ENCODE results near the gene MS4A4E.
"Not testable (repeated sequence)": the region's sequence is repeated elsewhere in the genome, so short reads cannot be mapped to it uniquely, and the experiment has no call there.

MS4A4E gene

DNA sequence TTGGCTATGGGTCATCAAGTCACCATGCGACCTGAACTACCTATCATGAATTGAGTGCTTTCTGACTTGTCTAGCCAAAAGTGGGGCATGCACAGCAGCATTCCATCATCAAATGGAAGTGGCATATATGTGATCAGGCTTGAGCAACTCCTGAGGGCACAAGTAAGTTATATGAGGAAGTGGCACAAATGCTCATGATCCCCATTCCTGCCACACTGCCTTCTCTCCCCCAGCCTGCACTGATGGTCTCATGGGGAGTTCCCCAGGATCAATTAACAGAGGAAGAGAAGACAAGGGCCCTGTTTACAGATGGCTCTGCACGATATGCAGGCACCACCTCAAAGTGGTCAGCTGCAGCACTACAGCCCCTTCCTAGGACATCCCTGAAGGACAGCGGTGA, 21.8 kb downstream of the MS4A4E start:
- DNase-seq = no peak

DNA sequence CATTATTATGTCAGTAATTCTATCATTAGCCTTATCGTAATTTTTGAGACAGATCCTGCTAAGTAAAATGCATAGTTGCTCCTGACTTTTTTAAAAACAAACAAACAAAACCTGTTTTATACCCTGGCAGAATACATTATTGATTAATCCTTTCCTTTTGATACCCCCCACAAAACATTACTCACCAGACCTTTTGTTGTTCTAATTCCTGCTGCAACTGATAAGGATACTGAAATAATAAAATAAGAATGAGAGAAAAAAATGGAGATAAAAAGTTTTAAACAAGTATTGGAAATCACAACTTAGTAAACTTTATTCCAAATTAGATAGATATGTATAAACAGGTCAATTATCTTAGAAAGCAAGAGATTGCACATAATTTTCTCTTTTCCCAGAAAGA, 28.6 kb downstream of the MS4A4E start:
- DNase-seq = no peak

DNA sequence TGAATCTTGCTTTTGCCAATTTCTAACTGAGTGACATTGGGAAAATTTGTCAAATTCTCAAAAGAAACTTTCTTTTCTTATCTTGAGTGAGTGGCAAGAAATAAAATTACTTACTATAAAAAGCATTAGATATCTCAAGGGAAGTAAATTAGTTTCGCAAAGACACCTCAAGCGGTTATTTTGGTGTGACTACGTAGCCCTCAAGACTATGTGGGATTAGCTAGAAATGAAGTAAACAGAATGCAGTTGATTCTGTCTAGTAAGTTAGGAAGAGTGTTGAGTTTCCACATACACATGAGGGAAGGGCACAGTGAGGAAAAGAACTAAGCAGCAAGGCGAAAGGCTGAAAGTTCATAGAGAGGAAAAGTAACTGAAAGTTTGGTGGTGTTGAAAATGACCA, 31.7 kb downstream of the MS4A4E start:
- no peak for DNase-seq

DNA sequence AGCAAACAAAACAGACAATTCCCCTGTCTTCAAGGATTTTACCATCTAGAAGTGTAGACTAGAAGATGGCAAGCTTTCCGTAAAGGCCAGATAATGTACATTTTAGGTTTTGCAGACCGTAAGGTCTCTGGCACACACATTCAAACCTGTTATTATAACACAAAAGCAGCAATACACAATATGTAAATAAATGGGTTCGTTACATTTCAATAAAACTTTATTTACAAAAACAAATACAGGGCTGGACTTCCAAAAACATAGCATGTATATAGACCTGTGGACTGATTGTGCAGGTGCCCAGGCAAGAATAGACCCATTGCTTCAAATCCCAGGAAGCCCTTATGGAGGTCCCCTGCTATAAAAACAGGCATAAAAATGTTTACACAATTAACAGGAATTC, 33.0 kb downstream of the MS4A4E start:
- DNase-seq = no peak

DNA sequence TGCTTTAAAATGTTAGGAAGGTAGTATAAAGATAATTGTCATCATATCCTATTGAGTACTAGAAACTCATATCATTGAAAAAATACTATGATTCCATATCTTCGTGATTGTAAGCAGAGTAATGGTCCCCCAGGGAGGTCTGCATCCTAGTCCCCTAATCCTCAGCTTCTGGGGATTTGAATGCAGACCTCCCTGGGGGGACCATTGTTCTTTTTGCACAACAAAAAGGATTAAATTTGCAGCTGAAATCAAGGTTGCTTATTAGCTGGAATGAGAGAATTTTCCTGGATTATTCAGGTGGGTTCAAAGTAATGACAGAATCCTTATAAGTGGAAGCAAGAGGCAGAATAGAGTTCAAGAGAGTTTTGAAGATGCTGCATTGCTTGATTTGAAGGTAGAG, 34.0 kb downstream of the MS4A4E start:
- DNase-seq = no peak

DNA sequence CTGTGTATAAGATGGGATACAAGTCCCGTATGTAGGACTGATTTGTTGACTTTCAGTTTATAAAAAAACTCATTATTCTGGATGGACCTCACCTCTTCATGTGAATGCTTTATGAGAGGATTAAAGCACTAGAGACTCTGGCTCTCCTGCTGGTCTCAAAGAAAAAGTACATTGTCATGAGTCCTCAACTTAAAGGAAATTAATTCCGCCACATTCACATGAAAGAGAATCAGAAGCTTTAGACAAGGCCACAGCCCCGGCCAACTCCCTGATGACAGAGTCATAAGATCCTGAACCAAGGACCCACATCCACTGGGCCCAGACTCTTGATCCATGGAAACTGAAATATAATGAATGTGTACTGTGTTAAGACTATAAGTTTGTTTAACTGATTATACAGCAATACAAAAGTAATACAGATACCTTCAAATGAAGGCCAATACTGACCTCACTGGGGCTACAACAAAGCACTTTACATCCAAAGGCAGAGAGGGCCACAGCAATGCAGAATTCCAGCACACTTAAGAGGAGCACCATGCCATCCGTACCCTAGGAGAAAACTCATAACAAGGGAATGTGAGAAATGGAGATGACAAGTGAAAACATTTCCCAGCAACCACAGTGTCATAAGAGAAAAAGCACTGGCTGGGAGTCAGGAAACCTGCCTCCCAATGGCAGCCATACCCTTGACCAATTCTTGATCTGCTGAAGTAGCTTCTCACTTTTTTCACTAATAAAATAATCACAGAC, 34.6 kb downstream of the MS4A4E start:
- no peak for DNase-seq

DNA sequence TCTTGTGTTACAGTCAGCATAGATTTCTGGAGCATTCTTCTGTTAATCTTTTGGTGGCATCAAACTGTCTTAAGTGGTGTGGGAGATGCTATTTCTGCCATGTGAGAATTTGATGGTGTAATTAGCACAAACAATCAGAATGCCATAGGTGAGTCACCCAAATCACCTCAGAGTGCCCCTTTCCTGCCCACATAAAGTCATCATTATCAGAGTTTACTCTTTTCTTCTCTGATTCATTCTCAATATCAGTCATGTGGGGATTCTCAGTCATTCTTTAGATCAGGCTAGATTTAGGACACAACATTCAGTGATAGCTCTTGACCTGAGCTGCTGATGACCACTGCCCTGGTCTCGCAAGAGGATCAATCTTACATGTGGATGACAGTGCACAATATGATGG, 36.3 kb downstream of the MS4A4E start:
- DNase-seq = no peak

DNA sequence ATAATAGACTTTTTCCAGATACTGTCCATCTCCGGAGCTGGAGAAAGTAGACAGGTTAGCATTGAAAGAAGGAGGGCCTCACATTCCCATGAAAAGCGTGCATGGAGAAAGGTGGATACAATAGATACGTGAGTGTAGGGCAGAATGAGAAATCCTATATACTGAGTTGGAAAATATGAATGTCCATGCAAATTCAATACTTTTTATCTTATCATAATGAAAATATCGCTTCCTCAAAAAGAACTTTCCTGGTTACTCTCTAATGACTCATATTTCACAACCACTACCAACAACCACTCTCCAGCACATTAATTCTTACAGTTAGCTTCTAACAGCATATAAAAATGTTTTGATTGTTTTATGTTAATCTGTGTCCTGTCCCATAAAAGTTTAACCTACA, 38.0 kb downstream of the MS4A4E start:
- no peak for DNase-seq

DNA sequence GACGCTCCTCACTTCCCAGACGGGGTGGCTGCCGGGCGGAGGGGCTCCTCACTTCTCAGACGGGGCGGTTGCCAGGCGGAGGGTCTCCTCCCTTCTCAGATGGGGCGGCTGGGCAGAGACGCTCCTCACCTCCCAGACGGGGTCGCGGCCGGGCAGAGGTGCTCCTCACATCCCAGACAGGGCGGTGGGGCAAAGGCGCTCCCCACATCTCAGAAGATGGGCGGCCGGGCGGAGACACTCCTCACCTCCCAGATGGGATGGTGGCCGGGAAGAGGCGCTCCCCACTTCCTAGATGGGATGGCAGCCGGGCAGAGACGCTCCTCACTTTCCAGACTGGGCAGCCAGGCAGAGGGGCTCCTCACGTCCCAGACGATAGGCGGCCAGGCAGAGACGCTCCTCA, 41.6 kb downstream of the MS4A4E start:
- DNase-seq = not testable (repeated sequence)

DNA sequence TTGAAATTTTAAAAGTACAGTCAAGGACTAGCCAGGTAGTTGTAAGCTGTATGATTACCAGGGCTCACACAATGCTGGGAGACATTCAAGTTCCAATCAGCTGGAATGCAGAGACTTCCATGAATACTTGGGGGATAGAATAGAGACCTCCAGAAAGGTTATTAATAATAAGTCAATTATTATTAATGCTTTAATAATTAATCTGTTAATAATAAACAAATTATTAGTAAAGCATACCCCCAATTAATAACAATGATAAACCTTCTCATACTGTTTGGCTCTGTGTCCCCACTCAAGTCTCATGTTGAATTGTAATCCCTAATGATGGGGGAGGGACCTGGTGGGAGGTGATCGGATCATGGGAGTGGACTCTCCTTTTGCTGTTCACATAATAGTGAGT, 45.5 kb downstream of the MS4A4E start:
- DNase-seq = no peak

DNA sequence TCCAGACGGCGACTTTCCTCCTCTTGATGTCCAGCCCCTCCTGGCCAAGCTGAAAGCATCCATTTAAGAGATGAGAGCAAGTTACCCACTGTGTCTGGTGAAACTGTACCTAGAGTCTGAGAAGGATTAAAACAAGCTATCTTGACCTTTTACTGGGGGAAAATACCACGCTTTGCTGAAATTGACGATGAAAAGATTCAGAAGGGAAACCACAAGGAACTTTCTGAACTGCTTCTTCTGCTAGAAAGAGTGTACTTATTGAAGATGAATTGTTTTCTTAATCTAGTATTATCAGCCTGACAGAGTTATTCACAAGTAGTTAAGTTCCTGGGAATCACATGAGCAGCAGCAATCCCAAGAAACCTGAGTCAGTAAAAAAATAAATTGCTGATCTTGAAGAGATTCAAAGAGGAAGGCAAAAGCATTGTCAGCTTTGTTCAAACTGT, 47.0 kb downstream of the MS4A4E start:
- no peak for DNase-seq

DNA sequence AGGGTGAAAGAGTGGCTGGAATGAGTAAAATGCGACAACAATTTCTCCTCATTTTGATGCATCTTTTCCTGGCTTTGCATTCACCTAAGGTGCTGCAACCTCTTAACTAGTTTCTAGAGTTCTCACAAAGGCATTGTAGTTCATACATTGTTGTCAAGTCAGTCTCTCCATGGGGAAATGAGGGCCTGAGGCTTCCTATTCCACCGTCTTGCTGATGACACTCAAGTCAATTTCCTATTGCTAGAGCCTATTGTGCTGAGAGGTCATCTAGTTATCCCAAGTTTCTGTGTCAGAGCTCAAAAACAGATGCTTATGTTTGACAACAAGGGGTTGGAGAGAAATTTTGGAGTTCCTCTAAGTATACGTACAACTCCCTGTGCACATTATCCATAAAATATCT, 48.4 kb downstream of the MS4A4E start:
- DNase-seq = no peak

DNA sequence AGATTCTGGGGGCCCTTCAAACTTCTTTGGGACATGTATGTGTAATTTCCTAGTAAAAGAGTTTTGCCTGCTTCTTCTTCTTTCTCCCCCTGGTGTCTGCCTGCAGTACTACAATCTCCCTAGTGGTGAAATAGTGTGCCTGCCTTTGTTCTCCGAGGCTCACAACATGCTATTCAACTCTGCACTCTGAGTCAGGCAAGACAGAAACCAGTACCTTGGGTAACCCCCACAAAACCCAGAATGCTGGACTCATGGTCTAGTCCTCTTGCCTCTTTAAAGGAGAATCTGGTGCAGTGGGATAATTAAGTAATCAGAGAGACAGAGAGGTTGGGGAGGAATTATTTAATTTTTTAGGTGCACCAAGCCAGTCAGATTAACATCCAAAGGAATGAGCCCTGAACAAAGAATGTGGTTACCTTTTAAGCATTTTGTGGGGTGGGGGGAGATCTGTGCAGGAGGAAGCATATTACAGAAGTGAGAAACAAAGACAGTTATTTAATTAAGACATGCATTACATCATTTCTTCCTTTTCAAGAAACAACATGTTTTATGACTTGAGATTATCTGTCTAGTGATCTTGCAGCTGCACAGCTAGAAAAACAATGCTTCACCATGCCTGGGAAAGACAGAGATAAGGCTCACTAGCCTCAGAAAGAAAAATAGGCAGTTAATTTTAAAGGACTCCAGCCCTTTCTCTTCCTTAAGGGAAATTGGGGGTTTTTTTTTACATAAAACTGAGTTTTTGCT, 49.1 kb downstream of the MS4A4E start:
- DNase-seq = no peak

DNA sequence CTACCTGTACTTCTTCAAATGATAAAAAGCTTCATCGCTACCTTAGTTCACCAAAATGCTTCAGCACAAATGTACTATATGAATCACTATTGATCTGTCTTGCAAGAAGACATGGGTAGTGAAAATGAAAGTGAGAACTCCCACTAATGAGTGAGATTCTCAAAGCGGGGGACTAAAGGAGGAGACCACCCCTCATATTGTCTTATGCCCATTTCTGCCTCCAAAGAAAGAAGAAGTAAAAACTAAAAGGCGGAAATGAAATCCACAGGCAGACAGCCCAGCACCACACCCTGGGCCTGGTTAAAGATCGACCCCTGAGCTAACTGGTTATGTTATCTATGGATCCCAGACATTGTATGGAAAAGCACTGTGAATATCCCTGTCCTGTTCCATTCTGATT, 50.4 kb downstream of the MS4A4E start:
- DNase-seq = not testable (repeated sequence)

DNA sequence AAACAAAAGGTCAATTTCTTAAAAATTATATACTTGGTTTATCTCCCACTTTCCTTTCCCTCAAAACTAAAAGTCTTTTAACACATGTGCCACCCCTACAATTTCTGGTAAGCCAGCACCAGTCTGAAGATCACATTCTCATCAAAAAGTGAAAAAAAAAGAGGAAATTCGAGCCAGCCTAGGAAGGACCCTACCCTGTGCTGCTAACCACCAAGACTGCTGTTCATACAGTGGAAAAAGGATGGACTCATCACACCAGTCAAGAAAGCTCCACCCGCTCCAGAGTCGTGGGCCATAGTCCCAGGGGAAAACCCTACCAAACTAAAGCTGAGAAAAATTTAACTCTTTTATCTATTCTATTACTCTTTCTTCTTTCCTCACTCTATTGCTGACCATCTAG, 54.5 kb downstream of the MS4A4E start:
- DNase-seq = not testable (repeated sequence)

DNA sequence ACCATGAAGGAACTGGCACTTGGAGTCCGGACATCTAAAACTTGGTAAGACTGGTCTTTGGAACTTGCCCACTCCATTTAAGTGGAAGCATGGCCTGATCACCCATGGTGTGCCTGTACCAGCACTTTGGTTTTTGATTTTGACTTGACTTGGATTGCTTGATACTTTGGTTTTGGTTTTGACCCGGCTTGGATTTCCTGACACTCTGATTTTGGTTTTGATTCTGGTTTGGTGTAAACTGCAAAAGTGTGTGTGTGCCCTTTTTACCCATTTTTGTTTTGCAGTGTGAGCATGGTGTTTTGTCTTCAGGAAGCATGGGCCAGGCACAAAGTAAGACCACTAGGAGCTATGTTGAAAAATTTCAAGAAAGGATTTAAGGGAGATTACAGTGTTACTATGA, 56.8 kb downstream of the MS4A4E start:
- DNase-seq = not testable (repeated sequence)

DNA sequence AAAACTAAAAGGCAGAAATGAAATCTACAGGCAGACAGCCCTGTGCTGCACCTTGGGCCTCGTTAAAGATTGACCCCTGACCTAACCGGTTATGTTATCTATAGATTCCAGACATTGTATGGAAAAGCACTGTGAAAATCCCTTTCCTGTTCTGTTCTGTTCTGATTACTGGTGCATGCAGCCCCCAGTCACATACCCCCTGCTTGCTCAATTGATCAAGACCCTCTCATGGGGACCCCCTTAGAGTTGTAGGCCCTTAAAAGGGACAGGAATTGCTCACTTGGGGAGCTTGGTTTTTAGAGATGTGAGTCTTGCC, 57.5 kb downstream of the MS4A4E start:
- DNase-seq = not testable (repeated sequence)

DNA sequence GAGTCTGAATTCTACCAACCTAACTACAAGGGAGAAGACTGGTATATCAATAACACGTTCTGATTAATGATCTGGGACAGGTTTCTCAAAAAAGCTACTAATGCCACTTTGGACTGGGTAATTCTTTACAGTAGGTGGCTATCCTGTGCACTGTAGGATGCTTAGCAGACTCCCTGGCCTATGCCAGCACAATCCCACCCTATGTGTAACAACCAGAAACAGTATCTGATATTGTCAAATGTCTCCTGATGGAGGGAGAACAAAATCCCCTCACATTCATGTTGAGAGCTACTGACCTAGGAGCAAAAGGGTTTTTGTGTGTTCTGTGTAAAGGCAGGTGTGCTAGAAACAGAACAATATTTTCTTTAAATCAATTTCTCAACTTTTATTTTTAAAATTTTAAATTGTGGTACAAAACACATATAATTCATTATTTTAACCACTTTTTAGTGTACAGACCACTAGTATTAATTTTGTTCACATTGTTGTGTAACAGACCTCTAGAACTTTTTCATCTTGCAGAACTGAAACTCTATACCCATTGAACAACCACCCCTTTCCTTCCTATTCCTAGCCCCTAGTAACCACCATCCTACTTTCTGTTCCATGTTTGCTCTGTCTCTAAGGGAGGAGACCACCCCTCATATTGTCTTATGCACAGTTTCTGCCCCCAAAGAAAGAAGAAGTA, 58.0 kb downstream of the MS4A4E start:
- DNase-seq = no peak

DNA sequence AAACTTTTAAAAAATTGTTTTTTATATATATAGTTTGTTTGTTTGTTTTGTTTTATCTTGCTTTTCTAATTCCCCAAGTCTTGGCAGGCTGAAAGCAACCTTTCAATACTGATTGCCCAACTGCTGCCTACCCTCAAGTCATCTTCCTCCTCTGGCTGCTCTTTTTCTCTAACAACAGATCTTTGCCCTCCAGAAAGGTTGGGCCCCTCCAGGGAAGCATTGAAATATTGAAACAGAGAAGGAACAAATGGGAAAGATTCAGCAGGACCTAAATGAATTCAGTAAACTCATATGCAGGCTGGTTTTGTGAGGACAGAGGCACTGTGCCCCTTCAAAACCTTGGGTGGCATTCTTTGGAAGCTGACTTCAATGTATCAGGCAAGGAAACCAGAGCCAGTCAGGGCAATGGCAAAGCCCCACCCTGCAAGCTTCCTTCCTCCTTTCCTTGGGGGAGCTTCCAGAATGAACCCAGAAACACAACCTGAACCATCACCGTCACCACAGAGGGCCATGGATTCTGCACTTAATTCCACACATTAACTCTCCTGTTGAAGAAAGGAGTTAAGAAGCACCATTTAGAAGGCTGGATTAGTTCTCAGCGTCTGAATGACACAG, 59.2 kb downstream of the MS4A4E start:
- no peak for DNase-seq

DNA sequence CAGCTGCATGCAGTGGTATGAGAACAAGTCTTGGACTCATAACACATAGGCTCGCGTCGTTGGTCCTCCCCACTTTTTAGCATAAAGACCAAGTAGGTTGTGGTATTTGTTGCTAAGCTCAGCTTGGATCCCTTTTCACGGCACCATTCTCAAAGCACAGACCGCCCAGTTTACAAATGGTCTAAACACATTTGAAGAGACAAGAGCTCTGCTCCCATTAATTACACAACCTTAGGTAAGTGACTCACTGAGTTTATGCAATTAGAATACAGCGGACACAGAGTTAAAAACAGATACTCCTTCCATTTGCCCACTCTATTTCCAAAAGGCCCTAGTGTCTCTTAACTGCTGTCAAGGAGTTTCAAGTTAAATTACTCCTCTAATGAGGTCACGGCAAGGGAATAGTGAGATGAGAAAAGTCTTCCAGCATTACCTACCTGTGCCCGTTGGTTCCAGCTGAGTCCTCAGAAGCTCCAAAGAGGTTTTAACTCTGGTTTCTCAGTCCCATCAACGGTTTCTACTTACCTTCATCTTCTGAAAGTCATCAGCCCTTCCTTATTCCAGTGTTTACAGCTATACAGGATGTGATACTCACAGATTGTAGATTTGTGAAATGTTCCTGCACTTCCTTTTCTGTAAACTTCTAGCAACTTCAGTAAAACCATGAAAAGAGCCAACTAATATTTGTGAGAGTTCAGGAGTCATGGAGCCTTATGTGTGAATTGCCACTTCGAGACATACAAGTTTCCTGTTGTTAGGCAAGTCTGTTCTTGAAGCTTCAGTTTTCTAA, 60.2 kb downstream of the MS4A4E start, which contains the start of gene MS4A6A:
MS4A6A (minus strand) TSS at position 543 of the 790 bp plus-strand sequence. CDS start 1,356 bp downstream, outside the sequence.
- no peak for DNase-seq

DNA sequence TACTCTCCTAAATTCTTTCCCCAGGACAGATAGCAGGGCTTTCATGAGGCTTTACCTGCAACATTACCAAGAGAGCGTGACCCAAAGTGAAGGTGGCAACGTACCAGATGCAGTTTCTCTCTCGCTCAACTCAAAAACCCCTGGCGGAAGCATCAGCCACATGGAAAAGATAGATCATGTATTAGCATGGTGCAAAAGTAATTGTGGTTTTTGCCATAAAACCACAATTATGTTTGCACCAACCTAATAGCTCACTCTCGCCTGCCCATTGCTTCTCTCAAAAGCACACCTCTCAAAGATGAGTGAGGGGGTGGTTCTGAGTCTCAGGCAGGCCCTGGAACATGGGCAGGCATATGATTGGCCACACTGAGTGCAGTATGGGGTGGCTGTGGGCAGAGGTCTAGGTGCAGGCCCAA, 67.1 kb downstream of the MS4A4E start:
- no peak for DNase-seq

DNA sequence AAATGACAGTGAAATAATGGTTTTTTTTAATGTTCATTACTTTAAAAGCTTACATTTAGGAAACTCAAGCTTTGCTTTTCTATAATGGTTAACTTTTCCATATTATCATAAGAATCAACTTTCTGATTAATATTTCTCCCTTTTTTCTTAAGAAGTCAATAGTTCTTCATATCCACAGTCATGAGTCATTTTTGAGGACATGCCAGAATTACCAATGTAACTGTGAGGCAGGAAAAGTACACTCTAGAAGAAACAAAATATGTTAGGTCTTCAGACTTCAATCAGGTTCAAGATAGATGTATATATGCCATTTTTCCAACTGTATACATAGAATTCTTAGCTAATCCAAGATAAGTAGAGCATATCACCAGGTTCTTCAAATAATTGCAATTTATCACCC, 70.9 kb downstream of the MS4A4E start:
- DNase-seq = no peak

DNA sequence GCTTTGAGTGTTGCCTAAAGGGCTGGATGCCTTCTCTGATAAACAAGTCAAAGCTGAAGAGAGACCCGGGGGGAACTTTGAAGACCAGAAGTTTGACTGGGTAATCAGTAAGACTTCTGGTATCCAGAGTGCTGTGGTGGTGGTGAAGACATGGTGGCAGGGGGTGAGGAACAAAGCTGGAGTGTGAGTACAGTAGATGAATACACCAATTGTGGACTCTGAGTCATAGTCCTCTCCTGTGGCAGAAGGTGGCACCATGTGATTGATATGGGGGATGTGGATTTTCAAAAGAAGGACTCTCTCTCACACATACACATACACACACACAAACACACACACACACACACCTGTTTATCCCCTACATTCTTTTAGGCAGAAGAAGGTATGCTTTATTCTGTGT, 72.4 kb downstream of the MS4A4E start:
- DNase-seq = no peak

Data from DMS 273 treated with DMSO at 0.1 percent for 48 hours (cell line).